ENCODE results near the gene BRD7. TPM values are rescaled to one million over a fixed set of nuclear protein-coding genes. Genes with fewer than 3 reads are reported as not detected.

Gene BRD7
- total RNA-seq, 1 donor from 2014 or later, result 33.2 TPM

GRCh38 chr16:50326835-50327465 lies 41.8 kb downstream of the BRD7 start:
- FAIRE-seq (no peak), DNase-seq (ENCODE audit: low read depth) (peak; percentile 44)
- peaks cover 12% of the 10 kb centered on the region for H3K36me3 ChIP-seq (ENCODE audit: control insufficient read depth, insufficient read depth, low read length)
- no peaks in the 10 kb centered on the region for H3K27me3 ChIP-seq (ENCODE audit: control insufficient read depth, insufficient read depth, low read length)
- no peak overlapping the region for H3K4me3 ChIP-seq (ENCODE audit: low read depth, low read length)
- peak; percentile 66 for TF ChIP-seq CTCF (IDR thresholded peaks at IDR 0.05; ENCODE audit: insufficient read depth, low read length, severe bottlenecking)

GRCh38 chr16:50326264-50326663 lies 42.5 kb downstream of the BRD7 start:
- no peak overlapping the region for H3K4me3 ChIP-seq (ENCODE audit: low read depth, low read length)
- FAIRE-seq, result no peak

GRCh38 chr16:50324345-50324744 lies 44.4 kb downstream of the BRD7 start:
- DNase-seq (ENCODE audit: low read depth), result no peak

More at GRCh38 chr16:50326264-50326663, 42.5 kb downstream of the BRD7 start:
- no peaks in the 10 kb centered on the region for H3K27me3 ChIP-seq (ENCODE audit: control insufficient read depth, insufficient read depth, low read length)
- TF ChIP-seq CTCF (IDR thresholded peaks at IDR 0.05; ENCODE audit: insufficient read depth, low read length, severe bottlenecking), result no peak
- no peak for DNase-seq (ENCODE audit: low read depth)
- H3K36me3 ChIP-seq (ENCODE audit: control insufficient read depth, insufficient read depth, low read length), result peaks cover 12% of the 10 kb centered on the region

GRCh38 chr16:50323335-50324011 lies 45.3 kb downstream of the BRD7 start:
- TF ChIP-seq CTCF (IDR thresholded peaks at IDR 0.05; ENCODE audit: insufficient read depth, low read length, severe bottlenecking), result no peak

More at GRCh38 chr16:50324345-50324744, 44.4 kb downstream of the BRD7 start:
- H3K4me3 ChIP-seq (ENCODE audit: low read depth, low read length), result no peak overlapping the region
- no peak for TF ChIP-seq CTCF (IDR thresholded peaks at IDR 0.05; ENCODE audit: insufficient read depth, low read length, severe bottlenecking)
- peaks cover 18% of the 10 kb centered on the region for H3K36me3 ChIP-seq (ENCODE audit: control insufficient read depth, insufficient read depth, low read length)
- H3K27me3 ChIP-seq (ENCODE audit: control insufficient read depth, insufficient read depth, low read length), result no peaks in the 10 kb centered on the region
- FAIRE-seq, result no peak

GRCh38 chr16:50322333-50322732 lies 46.5 kb downstream of the BRD7 start:
- no peak for FAIRE-seq
- H3K36me3 ChIP-seq (ENCODE audit: control insufficient read depth, insufficient read depth, low read length), result peaks cover 15% of the 10 kb centered on the region

More at GRCh38 chr16:50323335-50324011, 45.3 kb downstream of the BRD7 start:
- Histone ChIP-seq H3K27me3 (ENCODE audit: control insufficient read depth, insufficient read depth, low read length) (no peaks in the 10 kb centered on the region), H3K36me3 (ENCODE audit: control insufficient read depth, insufficient read depth, low read length) (peaks cover 17% of the 10 kb centered on the region), H3K4me3 (ENCODE audit: low read depth, low read length) (no peak overlapping the region)
- DNase-seq (ENCODE audit: low read depth) (peak; percentile 27), FAIRE-seq (no peak)

More at GRCh38 chr16:50322333-50322732, 46.5 kb downstream of the BRD7 start:
- H3K4me3 ChIP-seq (ENCODE audit: low read depth, low read length), result no peak overlapping the region
- no peak for TF ChIP-seq CTCF (IDR thresholded peaks at IDR 0.05; ENCODE audit: insufficient read depth, low read length, severe bottlenecking)
- no peaks in the 10 kb centered on the region for H3K27me3 ChIP-seq (ENCODE audit: control insufficient read depth, insufficient read depth, low read length)
- no peak for DNase-seq (ENCODE audit: low read depth)
